Activated CD8-positive, alpha-beta memory T cell treated with anti-CD3 and anti-CD28 coated beads for 1 hour (primary cell): ENCODE data around the gene FBXL4.

Experiments
- DNase-seq, 2 donors: peaks; one replicate each; pipeline ENCODE4 v3.0.0-alpha.2; 2020; ENCODE audit warnings: low read depth in 1 of 2; ENCODE audit errors: extremely low read depth in 1 of 2

The FBXL4 gene

GRCh38 chr6:98827295-98828159 is 120.2 kb downstream of the FBXL4 start:
- no peak for DNase-seq

GRCh38 chr6:98825600-98826230 is 122.0 kb downstream of the FBXL4 start:
- DNase-seq = no peak

GRCh38 chr6:98824902-98825599 is 122.7 kb downstream of the FBXL4 start:
- DNase-seq = no peak

GRCh38 chr6:98824162-98824901 is 123.4 kb downstream of the FBXL4 start:
- no peak for DNase-seq

- DNase-seq = no peak
Observed at GRCh38 chr6:98823428-98824161, 124.2 kb downstream of the FBXL4 start.

GRCh38 chr6:98821756-98822405 is 125.9 kb downstream of the FBXL4 start:
- DNase-seq = no peak
